SK-N-SH (cell line): ENCODE data around the gene GPR137. TPM values are rescaled to one million over a fixed set of nuclear protein-coding genes. Genes with fewer than 3 reads are reported as not detected.

Experiments
- CTCF ChIA-PET: fragments of 300-600, 350-600 bp; formaldehyde crosslinking; extraction: SDS; loops from one replicate; lab custom pipeline; 2021; lab: Yijun Ruan, JAX
- POLR2A ChIA-PET: fragments of 350-600 bp; sonication (Branson Sonifier 250); formaldehyde crosslinking; extraction: SDS; loops from one replicate; lab custom pipeline; 2020; ENCODE audit warnings: antibody characterized with exemption, inconsistent platforms; lab: Yijun Ruan, JAX
- DNase-seq: peaks from one replicate; pipeline ENCODE4 v3.0.0; 2012
- H2AFZ ChIP-seq: fragments of 200-600 bp; sonication (generic); 2 replicates; pipeline ENCODE4 v1.8.1; 2016; ENCODE audit warnings: antibody characterized with exemption, mild to moderate bottlenecking, low read depth
- H3F3A ChIP-seq: fragments of 200-600 bp; sonication (generic); replicated peaks from 2 replicates; pipeline ENCODE3; 2016; ENCODE audit warnings: antibody characterized with exemption, mild to moderate bottlenecking; ENCODE audit not compliant: insufficient read depth
- H3K27ac ChIP-seq, 2 experiments: fragments of 200-500 bp in 1 of 2; fragments of 200-600 bp in 1 of 2; sonication (Bioruptor generic) in 1 of 2; sonication (generic), shearing (Covaris generic) in 1 of 2; 2 replicates each; pipeline versions ENCODE4 v1.5.1 to v1.6.1; 2014 to 2016; ENCODE audit warnings: low read depth in 2 of 2, inconsistent platforms in 1 of 2, low read length in 1 of 2, mild to moderate bottlenecking in 1 of 2, mixed read lengths in 1 of 2
- H3K27me3 ChIP-seq: fragments of 200-600 bp; sonication (generic), shearing (Covaris generic); 2 replicates; pipeline ENCODE4 v1.6.1; 2016; ENCODE audit warnings: mixed run types; ENCODE audit not compliant: insufficient read depth
- H3K36me3 ChIP-seq, 2 experiments: fragments of 200-500 bp in 1 of 2; fragments of 200-600 bp in 1 of 2; sonication (Bioruptor generic) in 1 of 2; sonication (generic) in 1 of 2; replicated peaks in 1 of 2; 2 replicates each; pipeline versions ENCODE3 to v1.5.1; 2014 to 2016; ENCODE audit warnings: low read length in 1 of 2, mild to moderate bottlenecking in 1 of 2; ENCODE audit not compliant: insufficient read depth in 2 of 2, control insufficient read depth in 1 of 2
- H3K4me1 ChIP-seq, 2 experiments: fragments of 200-500 bp in 1 of 2; fragments of 200-600 bp in 1 of 2; sonication (Bioruptor generic) in 1 of 2; sonication (generic), shearing (Covaris generic) in 1 of 2; 2 replicates each; pipeline versions ENCODE4 v1.5.1 to v1.6.1; 2014 to 2016; ENCODE audit warnings: low read depth in 1 of 2, low read length in 1 of 2, mixed run types in 1 of 2; ENCODE audit not compliant: insufficient read depth in 2 of 2, control insufficient read depth in 1 of 2
- H3K4me2 ChIP-seq: fragments of 200-600 bp; sonication (generic), shearing (Covaris generic); 2 replicates; pipeline ENCODE4 v1.6.1; 2017; ENCODE audit warnings: mixed run types
- H3K4me3 ChIP-seq, 2 experiments: fragments of 200-500 bp in 1 of 2; fragments of 200-600 bp in 1 of 2; sonication (Bioruptor generic) in 1 of 2; sonication (generic), shearing (Covaris generic) in 1 of 2; 2 replicates each; pipeline versions ENCODE4 v1.5.1 to v1.8.1; 2014 to 2016; ENCODE audit warnings: low read depth in 2 of 2, inconsistent platforms in 1 of 2, low read length in 1 of 2, mild to moderate bottlenecking in 1 of 2, mixed read lengths in 1 of 2, moderate library complexity in 1 of 2
- H3K79me2 ChIP-seq: fragments of 200-600 bp; sonication (generic); 2 replicates; pipeline ENCODE4 v1.8.1; 2017; ENCODE audit warnings: mild to moderate bottlenecking; ENCODE audit not compliant: insufficient read depth
- H3K9ac ChIP-seq: fragments of 200-600 bp; sonication (generic); 2 replicates; pipeline ENCODE4 v1.6.1; 2017; ENCODE audit warnings: mixed run types
- H3K9me2 ChIP-seq: fragments of 200-600 bp; sonication (generic); 2 replicates; pipeline ENCODE4 v1.6.1; 2017; ENCODE audit warnings: mixed run types
- H3K9me3 ChIP-seq: fragments of 200-600 bp; sonication (generic); 2 replicates; pipeline ENCODE4 v1.6.1; 2017; ENCODE audit warnings: mixed run types, mild to moderate bottlenecking, moderate library complexity
- H4K20me1 ChIP-seq: fragments of 200-600 bp; sonication (generic); 2 replicates; pipeline ENCODE4 v1.6.1; 2017; ENCODE audit warnings: mild to moderate bottlenecking, mixed run types; ENCODE audit not compliant: insufficient read depth
- EZH2phosphoT487 ChIP-seq: fragments of 200-600 bp; sonication (generic); IDR thresholded peaks from 2 replicates; pipeline ENCODE4 v1.6.1; 2017; ENCODE audit warnings: low read depth, mixed run types, mild to moderate bottlenecking, antibody characterized with exemption, moderate library complexity, borderline replicate concordance
- FOSL2 ChIP-seq: IDR thresholded peaks from 2 replicates; pipeline ENCODE4 v1.4.0; 2012; ENCODE audit warnings: low read depth, mild to moderate bottlenecking, moderate library complexity, borderline replicate concordance
- GABPA ChIP-seq: IDR thresholded peaks from 2 replicates; pipeline ENCODE4 v1.4.0; 2012; ENCODE audit warnings: low read depth, mild to moderate bottlenecking
- IRF3 ChIP-seq: fragments of 150-350 bp; IDR thresholded peaks from 2 replicates; pipeline ENCODE4 v1.6.1; 2016; ENCODE audit warnings: mild to moderate bottlenecking, low read depth, low read length
- JUND ChIP-seq: IDR thresholded peaks from 2 replicates; pipeline ENCODE4 v1.4.0; 2012
- NFIC ChIP-seq: IDR thresholded peaks from 2 replicates; pipeline ENCODE4 v1.4.0; 2012; ENCODE audit warnings: borderline replicate concordance
- NRF1 ChIP-seq: IDR thresholded peaks from 2 replicates; pipeline ENCODE4 v1.6.1; 2012; ENCODE audit warnings: low read depth, mild to moderate bottlenecking, low read length
- PBX3 ChIP-seq: IDR thresholded peaks from 2 replicates; pipeline ENCODE4; 2012
- RCOR1 ChIP-seq: fragments of 150-350 bp; IDR thresholded peaks from 2 replicates; pipeline ENCODE4 v1.6.1; 2017; ENCODE audit warnings: antibody characterized with exemption, low read length
- RFX5 ChIP-seq: IDR thresholded peaks from 2 replicates; pipeline ENCODE4 v1.6.1; 2012; ENCODE audit warnings: mild to moderate bottlenecking, improper control_type of control experiment, low read length
- TAF1 ChIP-seq: IDR thresholded peaks from 2 replicates; pipeline ENCODE4 v1.6.1; 2012; ENCODE audit warnings: low read depth, mild to moderate bottlenecking, low read length, moderate library complexity, borderline replicate concordance
- USF2 ChIP-seq: fragments of 150-350 bp; IDR thresholded peaks from 2 replicates; pipeline ENCODE4 v1.6.1; 2017; ENCODE audit warnings: antibody characterized with exemption, low read length, low read depth, borderline replicate concordance
- WGBS: methylation state at CpG from one replicate; pipeline ENCODE4 v1.1.6; 2017; ENCODE audit warnings: low lambda C conversion rate; 5-methylcytosine and 5-hydroxymethylcytosine counted together
- polyA plus RNA-seq, 3 experiments: library from polyadenylated mRNA; depleted of rRNA; stranded (reverse); fragments of >200 nt; gene quantifications; 2 replicates each; pipeline ENCODE4 v1.2.3, GENCODE V29; 2012

The GPR137 gene
- polyA plus RNA-seq, 1 of the 3 experiments (the other 2 are of a cell fraction) = 29.9 TPM

- Histone ChIP-seq H3K27me3 (peaks cover 15% of the 10 kb centered on the region; the same call in 1 of the 2 replicates), H3K4me2 (no peak overlapping the region), H3K9ac (no peak overlapping the region), H3F3A (peaks cover 16% of the 10 kb centered on the region), H3K9me2 (no peaks in the 10 kb centered on the region), H3K36me3 (no peaks in the 10 kb centered on the region), H3K9me3 (no peaks in the 10 kb centered on the region), H4K20me1 (no peaks in the 10 kb centered on the region), H3K79me2 (peaks cover 18% of the 10 kb centered on the region), H3K4me1 (peaks cover 8 to 30% of the 10 kb centered on the region in 2 experiments; a peak in 2 of 4 replicates), H3K4me3 (no peak overlapping the region), H3K27ac (no peak overlapping the region), H2AFZ (no peak overlapping the region)
- WGBS = 79% methylated on average over 3 of the region's 9 CpGs
- no peak for DNase-seq
- POLR2A ChIA-PET = no interaction called here
- CTCF ChIA-PET = interaction anchor here (2.2 to 12.2 kb wide), 3 partner anchors 15 to 29 kb away, joined by 7 to 196 read pairs (median 43); partner anchors contain the start of genes CATSPERZ, ESRRA, PRDX5 and TRMT112
- TF ChIP-seq NFIC = no peak
- no peak for TF ChIP-seq PBX3
- TF ChIP-seq NRF1 = no peak
- no peak for TF ChIP-seq FOSL2
- TF ChIP-seq EZH2phosphoT487 = no peak
- no peak for TF ChIP-seq RCOR1
- no peak for TF ChIP-seq USF2
- TF ChIP-seq GABPA = no peak
Measured at GRCh38 chr11:64288353-64288750, 2.7 kb downstream of the GPR137 start.

GRCh38 chr11:64289002-64289564, 3.4 kb downstream of the GPR137 start:
- Histone ChIP-seq H3K4me2 (no peak overlapping the region), H4K20me1 (no peaks in the 10 kb centered on the region), H3K79me2 (peaks cover 10% of the 10 kb centered on the region), H3K9me3 (no peaks in the 10 kb centered on the region), H3K27ac (no peak overlapping the region), H3K4me3 (no peak overlapping the region), H3F3A (peaks cover 16% of the 10 kb centered on the region), H3K36me3 (no peaks in the 10 kb centered on the region), H3K4me1 (peaks cover 8 to 22% of the 10 kb centered on the region in 2 experiments; a peak in 2 of 4 replicates), H2AFZ (no peak overlapping the region), H3K27me3 (peaks cover 15% of the 10 kb centered on the region), H3K9ac (no peak overlapping the region), H3K9me2 (no peaks in the 10 kb centered on the region)
- ChIA-PET CTCF (interaction anchor here (1.1 to 12.2 kb wide), 5 partner anchors 14 to 85 kb away, joined by 3 to 196 read pairs (median 13); partner anchors contain the start of genes CATSPERZ, ESRRA, PLCB3 and PRDX5), POLR2A (interaction anchor here (0.8 kb wide), 1 partner anchor 25 kb away, joined by 3 read pairs; no protein-coding TSS in a partner anchor)
- TF ChIP-seq RCOR1 = no peak
- TF ChIP-seq TAF1 = no peak
- no peak for TF ChIP-seq JUND
- no peak for TF ChIP-seq RFX5
- TF ChIP-seq IRF3 = no peak
- 90% methylated on average over 2 of the region's 13 CpGs for WGBS
- DNase-seq = no peak
